K562 (cell line): ENCODE measurements around the gene DGCR2. TPM values are rescaled to one million over a fixed set of nuclear protein-coding genes. Genes with fewer than 3 reads are reported as not detected.

Experiments used
- ARID4B ChIP-seq: sonication (generic); formaldehyde crosslinking; IDR thresholded peaks from 2 replicates; pipeline ENCODE4 v1.8.0; 2022; ENCODE audit warnings: mild to moderate bottlenecking, missing genetic modification reagents
- ATF6 ChIP-seq: sonication (generic); formaldehyde crosslinking; IDR thresholded peaks from 2 replicates; pipeline ENCODE4 v1.4.0; 2020; ENCODE audit warnings: mild to moderate bottlenecking, missing genetic modification reagents
- BRCA1 ChIP-seq, 2 experiments: fragments of 450-650 bp in 1 of 2; sonication (generic) in 1 of 2; formaldehyde crosslinking in 1 of 2; IDR thresholded peaks; 2 replicates each; pipeline versions ENCODE4 v1.5.0 to v1.6.1; 2017 to 2020; ENCODE audit warnings: mild to moderate bottlenecking in 1 of 2, missing genetic modification reagents in 1 of 2
- HMGXB4 ChIP-seq: sonication (generic); formaldehyde crosslinking; IDR thresholded peaks from 2 replicates; pipeline ENCODE4 v1.8.1; 2023; ENCODE audit warnings: mild to moderate bottlenecking, missing genetic modification reagents
- HSF4 ChIP-seq: fragments of 250-450 bp; sonication (Bioruptor Pico); IDR thresholded peaks from 2 replicates; pipeline ENCODE4 v2.1.2; 2022; ENCODE audit warnings: mild to moderate bottlenecking, moderate library complexity, borderline replicate concordance
- MAX ChIP-seq: sonication (generic); formaldehyde crosslinking; IDR thresholded peaks from 2 replicates; pipeline ENCODE4 v1.9.0; 2022; ENCODE audit warnings: mild to moderate bottlenecking, missing genetic modification reagents
- POLR2A ChIP-seq: fragments of 450-650 bp; conservative IDR thresholded peaks from 2 replicates; pipeline ENCODE4 v1.6.1; 2016
- POLR2G ChIP-seq: fragments of 200-400 bp; formaldehyde crosslinking; IDR thresholded peaks from 2 replicates; pipeline ENCODE4 v1.6.1; 2017; ENCODE audit warnings: low read depth, mild to moderate bottlenecking, antibody characterized with exemption, low read length, moderate library complexity
- RBM17 ChIP-seq: fragments of 200-400 bp; formaldehyde crosslinking; IDR thresholded peaks from 2 replicates; pipeline ENCODE4 v1.6.1; 2017; ENCODE audit warnings: low read depth, mild to moderate bottlenecking, low read length, borderline replicate concordance
- TAF15 ChIP-seq: fragments of 200-400 bp; formaldehyde crosslinking; IDR thresholded peaks from 2 replicates; pipeline ENCODE4 v1.6.1; 2017; ENCODE audit warnings: mild to moderate bottlenecking, low read depth, low read length, moderate library complexity
- TFAP4 ChIP-seq: sonication (generic); formaldehyde crosslinking; IDR thresholded peaks from 2 replicates; pipeline ENCODE4 v1.8.0; 2022; ENCODE audit warnings: missing genetic modification reagents, mild to moderate bottlenecking, moderate library complexity, borderline replicate concordance
- ZBTB49 ChIP-seq: sonication (generic); formaldehyde crosslinking; IDR thresholded peaks from 2 replicates; pipeline ENCODE4 v1.8.0; 2022; ENCODE audit warnings: missing genetic modification reagents, mild to moderate bottlenecking, borderline replicate concordance
- polyA plus RNA-seq, 8 experiments: library from polyadenylated mRNA; depleted of rRNA in 4 of 8; stranded (reverse) in 5 of 8; unstranded in 3 of 8; fragments of >200 nt; fragmentation: Nextera tagmentation in 2 of 8; fragmentation: Illumina TruSeq in 1 of 8; extraction: Ambion mirVana in 2 of 8; extraction: Trizol in 1 of 8; gene quantifications; 2 replicates each; pipeline versions ENCODE4 v1.2.1 to v1.2.3, GENCODE V29; 2011 to 2014; ENCODE audit warnings: inconsistent platforms in 1 of 8, missing spikeins in 1 of 8
- total RNA-seq, 7 experiments: library from RNA; depleted of rRNA in 6 of 7; stranded (reverse); fragments of >200 nt in 6 of 7; fragmentation: Illumina TruSeq in 2 of 7; extraction: Trizol in 2 of 7; gene quantifications; 2 replicates each; pipeline versions ENCODE4 v1.2.1 to v1.2.3, GENCODE V29; 2011 to 2021; ENCODE audit warnings: low replicate concordance in 1 of 7

Gene DGCR2
- total and polyA plus RNA-seq, 9 of the 15 experiments (the other 6 are each of a cell fraction or from before 2014, with no cell fraction given) = 0.69 to 101 (median 56.4) TPM

- TF ChIP-seq TFAP4 (CRISPR knock-in tag) (0 out of 2 replicates have a peak, but pooled peaks have one; percentile 25), POLR2G (peak; percentile 29; the same call in 1 of the 2 replicates), MAX (CRISPR knock-in tag) (peak; percentile 66), TAF15 (0 out of 2 replicates have a peak, but pooled peaks have one; percentile 75), RBM17 (no peak), POLR2A (no peak), ATF6 (no peak), HSF4 (CRISPR knock-in tag) (no peak), ZBTB49 (no peak), HMGXB4 (no peak), BRCA1 (IDR thresholded peaks at IDR 0.05) (no peak), BRCA1 (CRISPR knock-in tag; IDR thresholded peaks at IDR 0.05) (0 out of 2 replicates have a peak, but pooled peaks have one; percentile 36), ARID4B (CRISPR knock-in tag) (peak; percentile 45; the same call in 1 of the 2 replicates)
Measured at GRCh38 chr22:19070397-19071169, 51.6 kb downstream of the DGCR2 start (continued).
